A673 (cell line): ENCODE measurements around the gene STPG4.

ENCODE experiments used
- CTCF ChIP-seq: fragments of 300-800, 200-600 bp; sonication (generic); conservative IDR thresholded peaks from 2 replicates; pipeline ENCODE4 v1.5.1; 2017; ENCODE audit warnings: low read depth, mild to moderate bottlenecking, antibody characterized with exemption, low read length, moderate library complexity, mixed read lengths
- EZH2 ChIP-seq: fragments of 200-600 bp; sonication (generic); IDR thresholded peaks from 2 replicates; pipeline ENCODE4 v1.6.1; 2017; ENCODE audit warnings: borderline replicate concordance, low read depth, mild to moderate bottlenecking, mixed read lengths, antibody characterized with exemption, low read length; ENCODE audit not compliant: poor library complexity, severe bottlenecking

- TF ChIP-seq CTCF = no peak
- TF ChIP-seq EZH2 = no peak
These were observed 25.4 kb upstream of the STPG4 start for GRCh38 chr2:47180531-47180930.
